Middle frontal gyrus (tissue), 1 donor: ENCODE results near the gene CCIN.

ENCODE experiments used
- DNase-seq: peaks from one replicate; pipeline ENCODE4 v3.0.0-alpha.2; 2015; ENCODE audit warnings: low spot score; ENCODE audit errors: extremely low spot score

Gene CCIN

GRCh38 chr9:36189976-36190375 is 20.8 kb downstream of the CCIN start:
- DNase-seq, result no peak

DNA sequence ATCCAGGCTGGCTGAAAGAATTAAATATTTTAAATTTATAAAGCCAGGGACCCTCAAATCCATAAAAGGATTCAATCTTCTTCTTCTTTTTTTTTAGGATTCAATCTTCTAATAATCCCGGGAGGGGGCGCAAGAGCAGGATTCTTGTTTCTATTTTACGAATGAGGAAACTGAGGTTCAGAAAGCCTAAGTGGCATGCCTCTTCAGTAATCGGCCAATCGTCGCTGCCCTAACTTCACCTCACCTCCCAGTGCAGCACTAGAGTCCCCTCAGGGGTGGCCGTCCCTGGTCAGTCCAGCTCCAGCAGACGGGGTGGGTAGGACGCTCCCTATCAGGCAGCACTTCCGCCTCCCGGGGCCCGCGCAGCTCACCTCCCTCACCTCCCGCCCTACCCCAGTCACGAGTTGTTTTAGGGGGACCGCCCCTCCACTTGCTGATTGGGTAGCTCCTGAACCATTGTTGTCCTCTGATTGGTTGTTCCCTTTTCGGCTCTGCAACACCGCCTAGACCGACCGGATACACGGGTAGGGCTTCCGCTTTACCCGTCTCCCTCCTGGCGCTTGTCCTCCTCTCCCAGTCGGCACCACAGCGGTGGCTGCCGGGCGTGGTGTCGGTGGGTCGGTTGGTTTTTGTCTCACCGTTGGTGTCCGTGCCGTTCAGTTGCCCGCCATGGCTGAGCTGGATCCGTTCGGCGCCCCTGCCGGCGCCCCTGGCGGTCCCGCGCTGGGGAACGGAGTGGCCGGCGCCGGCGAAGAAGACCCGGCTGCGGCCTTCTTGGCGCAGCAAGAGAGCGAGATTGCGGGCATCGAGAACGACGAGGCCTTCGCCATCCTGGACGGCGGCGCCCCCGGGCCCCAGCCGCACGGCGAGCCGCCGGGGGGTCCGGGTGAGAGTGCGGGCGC is 21.5 kb downstream of the CCIN start, which contains the start of gene CLTA:
Gene CLTA (plus strand): TSS at position 534 of the 902 bp plus-strand sequence. CDS start 136 bp downstream, at position 670.
- peak; percentile 98 for DNase-seq

- no peak for DNase-seq
Measured at GRCh38 chr9:36191290-36191645, 22.1 kb downstream of the CCIN start.

DNA sequence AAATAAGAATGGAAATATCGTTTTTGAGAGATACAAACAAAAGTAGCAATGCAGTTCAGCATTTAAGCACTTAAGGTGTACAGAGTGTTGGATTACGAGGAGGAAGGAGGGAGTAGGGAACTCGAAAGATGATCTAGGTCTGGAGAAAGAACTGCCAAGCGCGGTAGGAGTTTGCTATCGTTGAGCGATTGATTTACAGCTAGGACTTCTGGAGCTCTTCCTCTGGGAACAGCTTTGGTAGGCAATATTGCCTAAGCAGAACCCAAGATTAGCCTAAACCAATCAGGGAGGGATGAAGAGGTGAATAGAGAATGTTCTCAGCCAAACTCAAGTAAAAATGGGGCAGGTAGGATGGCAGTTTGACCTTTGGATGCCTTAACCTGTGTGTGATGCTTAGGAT is 22.5 kb downstream of the CCIN start:
- no peak for DNase-seq

GRCh38 chr9:36192196-36192595 is 23.0 kb downstream of the CCIN start:
- no peak for DNase-seq

DNA sequence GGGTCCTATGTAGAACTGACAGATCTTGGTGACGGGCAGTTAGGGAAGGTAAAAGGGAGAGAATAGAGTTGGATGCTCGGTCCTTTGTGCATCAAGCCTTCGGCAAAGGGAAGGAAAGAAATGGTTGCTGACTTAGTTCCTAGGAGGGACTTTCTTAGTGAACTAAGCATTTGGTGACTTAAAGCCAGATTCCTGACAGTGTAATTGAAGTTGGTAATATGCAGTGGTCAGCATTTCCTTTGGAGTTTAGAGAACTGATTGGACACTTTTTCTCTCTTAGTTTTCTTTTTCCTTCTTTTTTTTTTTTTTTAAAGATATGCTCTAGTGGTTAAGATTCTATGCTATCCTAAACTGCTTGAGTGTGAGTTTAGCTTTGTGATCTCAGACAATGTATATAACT is 23.8 kb downstream of the CCIN start:
- DNase-seq, result no peak

DNA sequence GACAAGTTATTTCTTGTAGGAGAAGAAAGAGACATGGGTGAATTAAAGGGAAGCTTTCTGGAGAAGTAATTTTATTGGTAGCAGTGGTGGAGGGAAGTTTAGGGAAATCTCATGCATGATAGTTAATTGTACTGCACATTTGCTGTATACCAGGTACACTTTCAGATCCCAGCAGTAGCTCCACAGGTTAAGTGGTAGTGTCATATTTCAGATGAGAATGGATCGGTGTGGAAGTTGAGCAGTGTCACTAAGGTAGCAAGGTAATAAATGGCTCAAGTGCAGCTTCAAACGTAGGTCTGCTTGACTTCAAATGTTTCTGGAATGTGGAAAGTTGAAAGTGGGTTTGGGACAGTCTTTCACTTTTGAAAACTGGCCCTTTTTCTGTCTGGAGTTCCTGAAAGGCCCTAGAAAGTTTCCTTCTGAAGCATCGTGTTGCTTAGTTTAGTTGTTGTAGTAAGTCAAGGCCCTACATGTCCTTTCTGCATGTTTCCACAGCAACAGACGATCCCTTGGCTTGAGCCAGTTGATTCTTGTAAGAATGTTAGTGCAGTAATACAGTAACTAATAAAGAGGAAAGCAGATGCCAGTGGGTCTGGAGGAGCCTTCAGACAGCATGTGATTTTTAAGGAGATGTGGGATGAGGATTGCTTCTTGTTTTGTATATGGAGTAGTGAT is 25.3 kb downstream of the CCIN start:
- no peak for DNase-seq

- DNase-seq, result no peak
Measured at GRCh38 chr9:36204906-36205547, 35.8 kb downstream of the CCIN start.

GRCh38 chr9:36207016-36207415 is 37.8 kb downstream of the CCIN start:
- DNase-seq, result no peak

DNA sequence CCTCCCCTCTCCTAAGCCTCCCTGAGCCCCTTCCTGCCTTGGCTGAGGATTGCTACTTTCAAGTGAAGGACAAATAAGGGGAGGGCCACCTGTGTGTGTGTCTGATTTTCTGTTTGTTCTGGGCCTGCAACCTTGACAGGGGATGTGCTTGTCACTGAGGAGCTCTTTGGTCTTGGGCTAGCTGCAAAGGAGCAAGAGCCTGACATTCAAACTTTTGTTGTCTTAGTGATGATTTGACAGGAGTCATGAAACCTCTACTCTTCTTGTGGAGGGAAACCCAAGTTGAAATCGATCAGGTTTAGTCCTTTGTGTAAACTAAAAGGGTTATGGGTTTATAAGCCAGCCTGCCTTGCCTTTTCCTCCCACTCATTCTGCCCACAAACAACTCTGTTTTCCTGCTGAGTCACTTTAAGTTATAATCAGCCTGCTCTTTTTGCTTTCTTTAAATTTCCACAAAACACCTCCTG is 38.4 kb downstream of the CCIN start:
- no peak for DNase-seq

DNA sequence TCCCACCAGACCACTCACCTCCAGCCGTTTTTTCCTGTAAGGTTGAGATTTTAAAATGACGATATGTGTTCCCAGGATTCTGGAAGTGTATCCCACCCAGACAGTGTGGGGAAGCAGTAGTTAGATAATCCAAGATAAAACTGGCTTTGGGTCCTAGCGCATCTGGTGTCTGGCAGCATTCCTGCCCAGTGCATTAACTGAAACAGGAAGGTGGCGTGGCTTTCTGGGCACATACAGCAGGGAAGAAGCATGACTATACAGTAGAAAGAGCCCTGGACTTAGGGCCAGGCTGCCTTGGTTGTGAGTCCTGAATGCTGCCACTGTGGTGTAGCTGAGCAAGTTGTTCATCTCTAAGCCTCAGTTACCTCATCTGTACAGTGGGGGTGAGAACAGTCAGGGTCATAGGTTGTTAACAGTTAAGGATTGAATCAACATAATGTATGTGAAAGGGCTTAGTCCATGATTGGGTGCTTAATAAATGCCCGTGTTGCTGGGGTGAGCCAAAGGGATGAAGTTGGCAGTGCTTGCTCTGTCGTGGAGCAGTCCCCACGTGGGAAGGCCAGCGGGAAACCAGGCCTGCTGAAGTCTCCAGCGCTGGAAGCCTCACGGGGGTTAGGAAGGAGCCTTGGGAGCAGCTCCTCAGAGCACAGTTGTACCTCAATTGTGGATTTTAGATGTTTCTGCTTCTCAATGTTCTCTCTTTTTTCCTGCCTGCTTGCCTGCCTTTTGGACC is 39.5 kb downstream of the CCIN start:
- DNase-seq, result no peak

DNA sequence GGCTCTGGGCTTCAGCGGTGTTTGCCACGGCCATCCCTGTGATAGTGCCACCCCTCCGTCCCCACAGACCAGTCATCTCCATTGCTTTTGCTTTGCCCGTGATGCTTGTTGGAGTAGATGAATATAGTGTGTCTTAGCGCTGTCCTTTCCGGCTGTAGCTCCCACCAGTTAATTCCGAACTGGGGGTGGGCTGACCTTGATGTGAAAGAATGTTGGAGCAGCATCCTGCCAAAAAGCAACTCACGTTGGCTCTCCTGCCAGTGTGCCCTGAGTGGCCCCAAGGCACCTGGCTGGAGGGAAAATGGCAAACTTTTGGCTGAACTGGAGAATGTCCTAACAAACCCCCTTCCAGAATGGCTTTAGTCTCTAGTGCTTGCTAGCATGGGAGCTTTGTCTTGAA is 41.5 kb downstream of the CCIN start:
- DNase-seq, result no peak

DNA sequence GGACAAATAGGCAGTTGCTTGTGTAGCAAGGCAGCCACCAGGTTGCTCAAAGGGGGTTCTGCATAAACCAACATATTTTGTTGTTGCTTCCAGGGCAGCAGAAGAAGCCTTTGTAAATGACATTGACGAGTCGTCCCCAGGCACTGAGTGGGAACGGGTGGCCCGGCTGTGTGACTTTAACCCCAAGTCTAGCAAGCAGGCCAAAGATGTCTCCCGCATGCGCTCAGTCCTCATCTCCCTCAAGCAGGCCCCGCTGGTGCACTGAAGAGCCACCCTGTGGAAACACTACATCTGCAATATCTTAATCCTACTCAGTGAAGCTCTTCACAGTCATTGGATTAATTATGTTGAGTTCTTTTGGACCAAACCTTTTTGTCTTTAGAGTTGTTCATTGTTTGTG is 42.3 kb downstream of the CCIN start:
- no peak for DNase-seq

- no peak for DNase-seq
Measured at GRCh38 chr9:36213387-36213786, 44.2 kb downstream of the CCIN start.

- no peak for DNase-seq
Measured at GRCh38 chr9:36213989-36214388, 44.8 kb downstream of the CCIN start.

DNA sequence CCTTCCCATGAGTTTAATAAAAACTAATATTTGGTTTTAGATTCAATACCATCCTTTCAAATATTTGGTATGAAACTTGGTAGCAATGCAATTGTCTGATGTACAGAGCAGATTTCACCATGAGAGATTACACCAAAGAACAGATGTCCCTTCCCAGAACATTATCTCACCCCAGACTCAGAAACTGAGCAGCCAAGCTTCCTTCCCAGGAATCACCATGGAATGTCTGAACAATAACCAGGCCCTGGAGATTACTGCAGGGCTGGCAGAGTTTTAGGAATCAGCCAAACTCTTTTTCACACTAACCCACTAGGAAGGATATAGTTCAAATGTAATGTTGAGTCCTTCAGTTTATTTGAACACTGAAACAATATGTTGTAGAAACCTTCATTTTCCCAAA is 45.4 kb downstream of the CCIN start:
- DNase-seq, result no peak

DNA sequence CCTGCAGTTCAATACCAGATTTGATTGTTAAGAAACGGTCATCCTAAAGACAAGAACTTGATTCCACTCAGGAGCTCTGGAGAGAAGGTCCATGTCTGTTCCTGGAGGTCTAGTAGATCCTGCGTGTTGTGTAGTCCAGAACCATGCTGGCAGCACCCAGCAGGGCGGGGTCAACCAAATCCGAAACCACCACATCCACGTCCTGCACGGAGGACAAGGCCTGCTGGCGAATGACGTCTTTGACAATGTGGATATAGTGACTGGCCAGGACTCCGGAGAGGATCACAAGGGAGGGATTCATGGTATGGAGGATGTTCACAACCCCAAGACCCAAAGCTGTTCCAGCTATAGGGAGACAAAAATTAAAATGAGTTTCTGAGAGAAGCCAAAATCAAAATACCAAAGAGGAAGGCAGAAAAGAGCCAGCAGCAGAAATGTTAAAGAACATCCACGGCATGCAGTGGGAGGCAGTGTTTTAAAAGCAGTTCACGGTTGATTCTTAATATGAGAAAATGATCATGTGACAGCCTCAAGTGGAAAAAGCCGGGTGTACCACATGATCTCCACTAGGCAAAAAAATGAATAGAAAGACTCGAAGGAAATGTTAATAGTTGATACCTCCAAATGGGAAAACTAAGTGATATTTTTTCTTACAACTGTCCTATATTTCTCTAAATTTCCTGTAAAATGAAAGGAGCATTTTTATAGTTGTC is 48.2 kb downstream of the CCIN start:
- DNase-seq, result no peak

- DNase-seq, result no peak
Measured at GRCh38 chr9:36218011-36218410, 48.8 kb downstream of the CCIN start.

GRCh38 chr9:36218411-36218901 is 49.3 kb downstream of the CCIN start:
- peak; percentile 52 for DNase-seq
